Brain microvascular endothelial cell (primary cell): ENCODE results near the gene MAB21L2.

ENCODE experiments used
- DNase-seq: peaks from one replicate; pipeline ENCODE4 v3.0.0-alpha.2; 2020
- H3K27ac ChIP-seq: fragments of 250-450 bp; sonication (Bioruptor Pico); 2 replicates; pipeline ENCODE4 v1.5.1; 2020; ENCODE audit warnings: mild to moderate bottlenecking, moderate library complexity
- H3K27me3 ChIP-seq: fragments of 250-450 bp; sonication (Bioruptor Pico); replicated peaks from 2 replicates; pipeline ENCODE4 v1.5.1; 2020; ENCODE audit warnings: mild to moderate bottlenecking
- H3K36me3 ChIP-seq: fragments of 250-450 bp; sonication (Bioruptor Pico); replicated peaks from 2 replicates; pipeline ENCODE4 v1.5.1; 2020; ENCODE audit warnings: mild to moderate bottlenecking
- H3K4me3 ChIP-seq: 2 replicates; pipeline ENCODE4 v1.5.1; 2011; ENCODE audit warnings: low read depth, mild to moderate bottlenecking, control low read depth, low read length, moderate library complexity
- CTCF ChIP-seq: IDR thresholded peaks from 2 replicates; pipeline ENCODE4 v1.5.1; 2011; ENCODE audit warnings: low read depth, mild to moderate bottlenecking, moderate library complexity, low read length, control low read depth, inconsistent platforms; ENCODE audit errors: missing control alignments
- in situ Hi-C: cut with HindIII; loops from 2 replicates; pipeline ENCODE4 v1.10.0; 2017; ENCODE audit warnings: low sequenced_read_pairs, low pct_ligation_motif_present

MAB21L2 gene

DNA sequence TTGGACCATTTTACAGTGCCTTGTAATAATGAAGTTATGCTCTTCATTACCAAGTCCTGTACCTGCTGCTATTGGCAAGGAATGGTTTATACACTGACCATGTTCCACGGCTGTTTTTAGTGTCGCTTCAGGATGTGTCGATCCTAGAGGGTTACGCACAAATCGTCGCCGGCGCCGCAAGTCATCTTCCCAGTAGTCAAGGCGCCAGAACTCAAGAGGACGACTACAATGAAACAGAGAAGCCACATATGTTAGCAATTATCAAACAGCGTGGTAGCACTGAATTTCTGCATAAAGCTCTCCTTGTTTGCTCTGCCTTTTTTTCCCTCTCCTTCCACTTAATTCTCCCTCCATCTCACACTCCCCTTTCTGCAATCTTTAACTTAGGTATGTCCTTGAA is 17.0 kb downstream of the MAB21L2 start:
- no peak for TF ChIP-seq CTCF
- H3K27me3 ChIP-seq, result no peaks in the 10 kb centered on the region
- no peak overlapping the region for H3K27ac ChIP-seq
- H3K36me3 ChIP-seq, result no peaks in the 10 kb centered on the region
- H3K4me3 ChIP-seq, result no peak overlapping the region
- DNase-seq, result no peak
- in situ Hi-C loops, result loop anchor here (25.0 kb wide), 1 partner anchor 287 kb away; no protein-coding TSS in a partner anchor

DNA sequence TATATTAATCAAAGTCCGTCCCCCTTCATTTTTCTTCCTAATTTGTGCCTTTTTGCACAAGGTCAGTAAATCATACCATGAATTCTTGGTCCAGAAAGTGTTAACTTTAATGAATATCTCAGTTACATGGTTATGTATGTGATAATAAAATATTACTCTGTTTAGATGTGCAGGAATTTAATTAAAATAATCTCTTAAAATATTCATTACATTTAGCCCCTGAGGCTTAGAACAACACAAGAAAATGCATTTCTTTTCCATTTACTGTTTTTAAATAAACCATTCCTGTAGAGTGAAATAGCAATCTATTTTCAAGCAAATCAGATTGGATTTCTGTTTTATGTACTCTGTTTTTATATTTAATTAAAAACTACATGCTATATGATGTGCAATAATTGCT is 17.6 kb downstream of the MAB21L2 start:
- DNase-seq, result no peak
- TF ChIP-seq CTCF, result no peak
- in situ Hi-C loops, result loop anchor here (25.0 kb wide), 1 partner anchor 287 kb away; no protein-coding TSS in a partner anchor
- Histone ChIP-seq H3K27me3 (no peaks in the 10 kb centered on the region), H3K4me3 (no peak overlapping the region), H3K36me3 (no peaks in the 10 kb centered on the region), H3K27ac (no peak overlapping the region)

DNA sequence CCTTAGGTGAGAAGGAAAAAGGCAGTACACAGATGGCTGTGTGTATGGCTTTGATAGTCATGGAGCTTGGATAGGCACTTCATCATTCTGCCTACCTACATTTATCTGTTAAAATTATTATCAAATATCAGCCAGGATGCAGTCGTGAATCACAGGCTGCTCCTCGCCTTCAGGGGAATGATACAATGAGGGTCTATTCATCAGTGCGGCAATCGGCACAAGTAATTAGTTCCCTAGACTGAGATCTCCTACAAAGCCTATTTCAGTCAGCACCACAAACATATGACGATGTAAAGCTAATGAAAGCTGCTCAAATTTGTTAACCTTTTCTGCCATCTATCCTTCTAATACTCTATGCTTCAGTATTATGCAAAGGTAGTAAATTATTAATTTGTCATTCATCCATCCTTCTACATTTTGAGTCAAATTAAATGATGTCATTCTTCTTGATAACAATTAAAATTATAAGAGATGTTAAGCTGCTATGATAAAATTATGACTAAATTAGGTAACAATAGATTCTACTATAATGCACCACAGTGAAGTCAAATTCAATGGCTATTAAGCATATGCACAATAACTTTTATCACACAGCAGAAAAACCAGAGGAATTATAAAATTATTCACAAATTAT is 19.0 kb downstream of the MAB21L2 start:
- in situ Hi-C loops, result no loop called here
- H3K27me3 ChIP-seq, result no peaks in the 10 kb centered on the region
- no peaks in the 10 kb centered on the region for H3K36me3 ChIP-seq
- no peak overlapping the region for H3K27ac ChIP-seq
- H3K4me3 ChIP-seq, result no peak overlapping the region
- no peak for TF ChIP-seq CTCF
- DNase-seq, result no peak

DNA sequence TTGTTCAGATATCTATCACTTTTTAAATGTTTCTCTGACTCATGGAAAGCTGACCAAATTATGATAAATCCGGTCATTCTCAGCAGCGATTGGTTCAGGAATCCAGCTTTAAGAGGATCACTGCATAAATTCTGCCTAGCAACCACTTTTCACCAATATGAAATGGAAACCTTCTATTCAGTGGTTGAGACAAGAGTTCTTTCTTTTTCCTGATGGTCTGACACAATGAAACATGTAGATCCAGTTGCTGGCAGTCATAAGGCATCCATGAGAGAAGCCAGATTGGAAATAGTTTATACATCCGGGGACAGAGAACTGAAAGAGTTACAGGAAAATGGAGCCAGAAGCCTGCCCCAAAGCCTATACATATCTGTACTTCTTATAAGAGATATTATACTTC is 27.2 kb downstream of the MAB21L2 start:
- in situ Hi-C loops, result no loop called here
- H3K36me3 ChIP-seq, result no peaks in the 10 kb centered on the region
- no peak for DNase-seq
- no peaks in the 10 kb centered on the region for H3K27me3 ChIP-seq
- no peak overlapping the region for H3K27ac ChIP-seq
- no peak overlapping the region for H3K4me3 ChIP-seq
- no peak for TF ChIP-seq CTCF

GRCh38 chr4:150619042-150619441 is 37.1 kb downstream of the MAB21L2 start:
- TF ChIP-seq CTCF, result no peak
- no peaks in the 10 kb centered on the region for H3K27me3 ChIP-seq
- H3K27ac ChIP-seq, result no peak overlapping the region
- DNase-seq, result no peak
- in situ Hi-C loops, result no loop called here
- H3K4me3 ChIP-seq, result no peak overlapping the region
- H3K36me3 ChIP-seq, result no peaks in the 10 kb centered on the region

- in situ Hi-C loops, result no loop called here
- H3K27ac ChIP-seq, result no peak overlapping the region
- no peaks in the 10 kb centered on the region for H3K27me3 ChIP-seq
Observed at GRCh38 chr4:150624055-150624454, 42.1 kb downstream of the MAB21L2 start.

More at GRCh38 chr4:150624055-150624454, 42.1 kb downstream of the MAB21L2 start:
- no peak overlapping the region for H3K4me3 ChIP-seq
- no peak for TF ChIP-seq CTCF
- no peak for DNase-seq
- no peaks in the 10 kb centered on the region for H3K36me3 ChIP-seq
